ENCODE results near the gene STX7. TPM values are rescaled to one million over a fixed set of nuclear protein-coding genes. Genes with fewer than 3 reads are reported as not detected.

STX7 gene
- total RNA-seq, 1 experiment from 2014 or later = 27.8 TPM

GRCh38 chr6:132506869-132507808 is 5.8 kb downstream of the STX7 start:
- DNase-seq (ENCODE audit: low read depth, low spot score) = no peak
- H3K9me3 ChIP-seq (ENCODE audit: control insufficient read depth in 1 of 2, insufficient read depth in 1 of 2, low read depth in 1 of 2, low read length in 2 of 2) = no peaks in the 10 kb centered on the region
- H3K27ac ChIP-seq (ENCODE audit: low read depth, low read length) = no peak overlapping the region
- ChIA-PET CTCF (no interaction called here), RAD21 (ENCODE audit: low non-redundant PET in 1 of 2, low total read pairs in 2 of 2, uncharacterized antibody in 2 of 2, unreplicated experiment in 2 of 2) (no interaction called here), POLR2A (no interaction called here)
- no peak for TF ChIP-seq YY1 (IDR thresholded peaks at IDR 0.05; ENCODE audit: extremely low read depth, insufficient replicate concordance, low read depth, low read length)
- TF ChIP-seq EZH2 (IDR thresholded peaks at IDR 0.05) = no peak
- TF ChIP-seq CBX3 (IDR thresholded peaks at IDR 0.05; ENCODE audit: low read depth) = no peak
- TF ChIP-seq EZH2phosphoT487 (IDR thresholded peaks at IDR 0.05; ENCODE audit: borderline replicate concordance) = no peak
- H3K4me1 ChIP-seq (ENCODE audit: control insufficient read depth in 1 of 2, insufficient read depth in 2 of 2, low read length in 2 of 2) = peaks cover 4 to 8% of the 10 kb centered on the region in 2 experiments
- no peaks in the 10 kb centered on the region for H3K27me3 ChIP-seq (ENCODE audit: insufficient read depth, low read length)
- no peak overlapping the region for H3K9ac ChIP-seq (ENCODE audit: low read length)
- no TSS peak for BruUV-seq (replicated peaks)
- H4K20me1 ChIP-seq (ENCODE audit: insufficient read depth) = no peaks in the 10 kb centered on the region; the same call in 1 of the 2 replicates
- intact Hi-C loops (cut with micrococcal nuclease) = no loop called here
- no peak overlapping the region for H3K4me3 ChIP-seq (replicated peaks in 1 of 2; ENCODE audit: low read depth in 1 of 2, low read length in 2 of 2)
- ATAC-seq = no peak
- no peaks in the 10 kb centered on the region for H3K9me2 ChIP-seq (ENCODE audit: insufficient read depth)
- H3K36me3 ChIP-seq (ENCODE audit: control insufficient read depth in 1 of 2, insufficient read depth in 2 of 2, low read length in 2 of 2) = no peaks in the 10 kb centered on the region
- peaks cover 76% of the 10 kb centered on the region for H3K79me2 ChIP-seq (ENCODE audit: insufficient read depth, low read length)
- no peak overlapping the region for H3K4me2 ChIP-seq (ENCODE audit: low read length)
- H2AFZ ChIP-seq (ENCODE audit: low read depth, low read length, poor library complexity, severe bottlenecking) = no peak overlapping the region

GRCh38 chr6:132506461-132506860 is 6.5 kb downstream of the STX7 start:
- H4K20me1 ChIP-seq (ENCODE audit: insufficient read depth) = no peaks in the 10 kb centered on the region; the same call in 1 of the 2 replicates
- H3K9me3 ChIP-seq (ENCODE audit: control insufficient read depth in 1 of 2, insufficient read depth in 1 of 2, low read depth in 1 of 2, low read length in 2 of 2) = no peaks in the 10 kb centered on the region
- H3K9ac ChIP-seq (ENCODE audit: low read length) = no peak overlapping the region
- H3K79me2 ChIP-seq (ENCODE audit: insufficient read depth, low read length) = peaks cover 70% of the 10 kb centered on the region
- no peak for DNase-seq (ENCODE audit: low read depth, low spot score)
- TF ChIP-seq SP1 (IDR thresholded peaks at IDR 0.05; ENCODE audit: low read depth) = no peak
- TF ChIP-seq REST (IDR thresholded peaks at IDR 0.05; ENCODE audit: low read depth) = no peak
- no peak for TF ChIP-seq EZH2phosphoT487 (IDR thresholded peaks at IDR 0.05; ENCODE audit: borderline replicate concordance)
- no peak for TF ChIP-seq JUND (IDR thresholded peaks at IDR 0.05)
- no peak for TF ChIP-seq RAD21 (IDR thresholded peaks at IDR 0.05; ENCODE audit: low read depth)
- TF ChIP-seq POLR2AphosphoS5 (IDR thresholded peaks at IDR 0.05; ENCODE audit: low read depth, low read length) = no peak
- POLR2A ChIA-PET = no interaction called here
- RAD21 ChIA-PET (ENCODE audit: low non-redundant PET in 1 of 2, low total read pairs in 2 of 2, uncharacterized antibody in 2 of 2, unreplicated experiment in 2 of 2) = no interaction called here
- H3K27ac ChIP-seq (ENCODE audit: low read depth, low read length) = no peak overlapping the region
- H3K36me3 ChIP-seq (ENCODE audit: control insufficient read depth in 1 of 2, insufficient read depth in 2 of 2, low read length in 2 of 2) = no peaks in the 10 kb centered on the region
- ATAC-seq = no peak
- no peak overlapping the region for H3K4me2 ChIP-seq (ENCODE audit: low read length)
- intact Hi-C loops (cut with micrococcal nuclease) = no loop called here
- no peaks in the 10 kb centered on the region for H3K27me3 ChIP-seq (ENCODE audit: insufficient read depth, low read length)
- peaks cover 0 to 2% of the 10 kb centered on the region in 2 experiments; a peak in 3 of 4 replicates for H3K4me1 ChIP-seq (ENCODE audit: control insufficient read depth in 1 of 2, insufficient read depth in 2 of 2, low read length in 2 of 2)
- CTCF ChIA-PET = no interaction called here
- H2AFZ ChIP-seq (ENCODE audit: low read depth, low read length, poor library complexity, severe bottlenecking) = no peak overlapping the region
- H3K4me3 ChIP-seq (replicated peaks in 1 of 2; ENCODE audit: low read depth in 1 of 2, low read length in 2 of 2) = no peak overlapping the region
- no peaks in the 10 kb centered on the region for H3K9me2 ChIP-seq (ENCODE audit: insufficient read depth)
- BruUV-seq (replicated peaks) = no TSS peak
